ENCODE measurements around the gene CMTR2.
"Not testable (repeated sequence)": the region's sequence is repeated elsewhere in the genome, so short reads cannot be mapped to it uniquely, and the experiment has no call there.

- not testable (repeated sequence) for TF ChIP-seq CTCF (IDR thresholded peaks at IDR 0.05; ENCODE audit: insufficient read depth, low read length); POLR2AphosphoS5 (IDR thresholded peaks at IDR 0.05; ENCODE audit: low read depth)
- TF ChIP-seq, protein P1, sequence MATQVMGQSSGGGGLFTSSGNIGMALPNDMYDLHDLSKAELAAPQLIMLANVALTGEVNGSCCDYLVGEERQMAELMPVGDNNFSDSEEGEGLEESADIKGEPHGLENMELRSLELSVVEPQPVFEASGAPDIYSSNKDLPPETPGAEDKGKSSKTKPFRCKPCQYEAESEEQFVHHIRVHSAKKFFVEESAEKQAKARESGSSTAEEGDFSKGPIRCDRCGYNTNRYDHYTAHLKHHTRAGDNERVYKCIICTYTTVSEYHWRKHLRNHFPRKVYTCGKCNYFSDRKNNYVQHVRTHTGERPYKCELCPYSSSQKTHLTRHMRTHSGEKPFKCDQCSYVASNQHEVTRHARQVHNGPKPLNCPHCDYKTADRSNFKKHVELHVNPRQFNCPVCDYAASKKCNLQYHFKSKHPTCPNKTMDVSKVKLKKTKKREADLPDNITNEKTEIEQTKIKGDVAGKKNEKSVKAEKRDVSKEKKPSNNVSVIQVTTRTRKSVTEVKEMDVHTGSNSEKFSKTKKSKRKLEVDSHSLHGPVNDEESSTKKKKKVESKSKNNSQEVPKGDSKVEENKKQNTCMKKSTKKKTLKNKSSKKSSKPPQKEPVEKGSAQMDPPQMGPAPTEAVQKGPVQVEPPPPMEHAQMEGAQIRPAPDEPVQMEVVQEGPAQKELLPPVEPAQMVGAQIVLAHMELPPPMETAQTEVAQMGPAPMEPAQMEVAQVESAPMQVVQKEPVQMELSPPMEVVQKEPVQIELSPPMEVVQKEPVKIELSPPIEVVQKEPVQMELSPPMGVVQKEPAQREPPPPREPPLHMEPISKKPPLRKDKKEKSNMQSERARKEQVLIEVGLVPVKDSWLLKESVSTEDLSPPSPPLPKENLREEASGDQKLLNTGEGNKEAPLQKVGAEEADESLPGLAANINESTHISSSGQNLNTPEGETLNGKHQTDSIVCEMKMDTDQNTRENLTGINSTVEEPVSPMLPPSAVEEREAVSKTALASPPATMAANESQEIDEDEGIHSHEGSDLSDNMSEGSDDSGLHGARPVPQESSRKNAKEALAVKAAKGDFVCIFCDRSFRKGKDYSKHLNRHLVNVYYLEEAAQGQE (IDR thresholded peaks at IDR 0.05; ENCODE audit: insufficient replicate concordance, low read depth): not testable (repeated sequence)
Observed at GRCh38 chr16:71292095-71292494, 2.9 kb upstream of the CMTR2 start.
